Stimulated activated CD4-positive, alpha-beta T cell treated with anti-CD3 and anti-CD28 coated beads, TNF-alpha, amount 100 ng/mL, for 1 hour (primary cell): ENCODE results near the gene NUDT7.
A peak's percentile ranks its signal among the peaks of the same experiment; 100 is the strongest.

Experiments used
- DNase-seq, 3 donors: peaks; one replicate each; pipeline ENCODE4 v3.0.0-alpha.2; 2020; ENCODE audit warnings: low read depth in 3 of 3, low spot score in 1 of 3

Gene NUDT7

GRCh38 chr16:77722309-77723107 lies at the start of gene NUDT7:
TSS of gene NUDT7 (plus strand) at chr16:77722514. CDS start at chr16:77722583, 69 bp downstream.
- DNase-seq: peak; percentile 93 to 99 (median 93)

- DNase-seq: no peak
These were observed 47.4 kb upstream of the NUDT7 start for GRCh38 chr16:77674888-77675287.

- peak; percentile 0 to 25 (median 2) for DNase-seq
These were observed 46.6 kb upstream of the NUDT7 start for GRCh38 chr16:77675464-77676324.

- DNase-seq: no peak
These were observed 45.2 kb upstream of the NUDT7 start for GRCh38 chr16:77677129-77677528.

GRCh38 chr16:77679391-77679790 lies 42.9 kb upstream of the NUDT7 start:
- no peak for DNase-seq

GRCh38 chr16:77679901-77680300 lies 42.4 kb upstream of the NUDT7 start:
- DNase-seq: no peak

GRCh38 chr16:77680496-77680895 lies 41.8 kb upstream of the NUDT7 start:
- DNase-seq: no peak

- DNase-seq: no peak
These were observed 39.7 kb upstream of the NUDT7 start for GRCh38 chr16:77682586-77682985.

GRCh38 chr16:77683397-77684180 lies 38.7 kb upstream of the NUDT7 start:
- DNase-seq: no peak

GRCh38 chr16:77684181-77684526 lies 38.2 kb upstream of the NUDT7 start:
- no peak for DNase-seq

- no peak for DNase-seq
These were observed 35.9 kb upstream of the NUDT7 start for GRCh38 chr16:77686385-77686784.

- DNase-seq: no peak
These were observed 32.3 kb upstream of the NUDT7 start for GRCh38 chr16:77689971-77690370.

GRCh38 chr16:77690416-77690815 lies 31.9 kb upstream of the NUDT7 start:
- DNase-seq: no peak

GRCh38 chr16:77692612-77693011 lies 29.7 kb upstream of the NUDT7 start:
- DNase-seq: no peak

GRCh38 chr16:77696149-77696548 lies 26.2 kb upstream of the NUDT7 start:
- DNase-seq: no peak

- DNase-seq: no peak
These were observed 21.5 kb upstream of the NUDT7 start for GRCh38 chr16:77700846-77701245.

- DNase-seq: no peak
These were observed 17.0 kb upstream of the NUDT7 start for GRCh38 chr16:77705351-77705750.

- no peak for DNase-seq
These were observed 11.1 kb upstream of the NUDT7 start for GRCh38 chr16:77711179-77711578.

- no peak for DNase-seq
These were observed 10.5 kb upstream of the NUDT7 start for GRCh38 chr16:77711775-77712174.

- no peak for DNase-seq
These were observed 7.2 kb upstream of the NUDT7 start for GRCh38 chr16:77715145-77715544.

GRCh38 chr16:77721752-77722308 lies 484 bp upstream of the NUDT7 start:
- DNase-seq: no peak
